Muscle of leg (tissue), 11 donors: ENCODE results near the gene SEC24D. TPM values are rescaled to one million over a fixed set of nuclear protein-coding genes. Genes with fewer than 3 reads are reported as not detected.
"Not testable (repeated sequence)": the region's sequence is repeated elsewhere in the genome, so short reads cannot be mapped to it uniquely, and the experiment has no call there.

ENCODE experiments used
- DNase-seq: peaks from one replicate; pipeline ENCODE4 v3.0.0; 2013
- H3K27ac ChIP-seq: one replicate; pipeline ENCODE4 v1.5.1; 2013; ENCODE audit warnings: mild to moderate bottlenecking, low read length, control low read depth
- H3K27me3 ChIP-seq: one replicate; pipeline ENCODE4 v1.6.1; 2013; ENCODE audit warnings: low read length; ENCODE audit not compliant: control insufficient read depth, insufficient read depth
- H3K36me3 ChIP-seq: one replicate; pipeline ENCODE4 v1.6.1; 2013; ENCODE audit warnings: low read length; ENCODE audit not compliant: control insufficient read depth, insufficient read depth
- H3K4me1 ChIP-seq: one replicate; pipeline ENCODE4 v1.6.1; 2013; ENCODE audit warnings: low read length; ENCODE audit not compliant: control insufficient read depth, insufficient read depth
- H3K4me3 ChIP-seq: one replicate; pipeline ENCODE4 v1.5.1; 2013; ENCODE audit warnings: low read length, control low read depth
- H3K9me3 ChIP-seq: replicated peaks from 2 replicates; pipeline ENCODE4 v1.6.1; 2013; ENCODE audit warnings: low read depth, low read length; ENCODE audit not compliant: control insufficient read depth
- WGBS: methylation state at CpG from one replicate; pipeline ENCODE4 v1.1.5; 2013; ENCODE audit warnings: missing lambda C conversion rate; ENCODE audit not compliant: insufficient coverage; 5-methylcytosine and 5-hydroxymethylcytosine counted together
- polyA plus RNA-seq, 8 donors: library from polyadenylated mRNA; unstranded; fragments of 120-200 nt; gene quantifications; one replicate each; pipeline versions ENCODE4 v1.2.1 to v1.2.3, GENCODE V29; 2013; ENCODE audit warnings: inconsistent platforms in 1 of 8, low replicate concordance in 1 of 8; ENCODE audit not compliant: insufficient read length in 8 of 8, insufficient read depth in 1 of 8
- total RNA-seq: library from RNA; stranded (reverse); fragments of 120-200 nt; gene quantifications from one replicate; pipeline ENCODE4 v1.2.4, GENCODE V29; 2013

The SEC24D gene
- total and polyA plus RNA-seq, 9 donors: 44.3 to 82.5 (median 50.0) TPM

DNA sequence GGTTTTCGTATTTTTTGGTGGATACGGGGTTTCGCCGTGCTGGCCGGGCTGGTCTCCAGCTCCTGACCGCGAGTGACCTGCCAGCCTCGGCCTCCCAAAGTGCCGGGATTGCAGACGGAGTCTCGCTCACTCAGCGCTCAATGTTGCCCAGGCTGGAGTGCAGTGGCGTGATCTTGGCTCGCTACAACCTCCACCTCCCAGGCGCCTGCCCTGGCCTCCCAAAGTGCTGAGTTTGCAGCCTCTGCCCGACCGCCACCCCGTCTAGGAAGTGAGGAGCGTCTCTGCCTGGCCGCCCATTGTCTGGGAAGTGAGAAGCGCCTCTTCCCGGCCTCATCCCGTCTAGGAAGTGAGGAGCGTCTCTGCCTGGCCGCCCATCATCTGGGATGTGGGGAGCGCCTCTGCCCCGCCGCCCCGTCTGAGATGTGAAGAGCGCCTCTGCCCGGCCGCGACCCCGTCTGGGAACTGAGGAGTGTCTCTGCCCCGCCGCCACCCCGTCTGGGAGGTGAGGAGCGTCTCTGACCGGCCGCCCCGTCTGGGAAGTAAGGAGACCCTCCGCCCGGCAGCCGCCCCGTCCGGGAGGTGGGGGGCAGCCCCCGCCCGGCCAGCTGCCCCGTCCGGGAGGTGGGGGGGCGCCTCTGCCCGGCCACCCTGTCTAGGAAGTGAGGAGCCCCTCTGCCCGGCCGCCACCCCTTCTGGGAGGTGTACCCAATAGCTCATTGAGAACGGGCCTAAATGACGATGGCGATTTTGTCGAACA lies 44.1 kb downstream of the SEC24D start:
- not testable (repeated sequence) for H3K27me3 ChIP-seq, H3K9me3 ChIP-seq, H3K27ac ChIP-seq, H3K4me3 ChIP-seq, DNase-seq, H3K4me1 ChIP-seq
- WGBS: 96% methylated on average over 38 of the region's 58 CpGs
- H3K36me3 ChIP-seq: peaks cover 19% of the 10 kb centered on the region

DNA sequence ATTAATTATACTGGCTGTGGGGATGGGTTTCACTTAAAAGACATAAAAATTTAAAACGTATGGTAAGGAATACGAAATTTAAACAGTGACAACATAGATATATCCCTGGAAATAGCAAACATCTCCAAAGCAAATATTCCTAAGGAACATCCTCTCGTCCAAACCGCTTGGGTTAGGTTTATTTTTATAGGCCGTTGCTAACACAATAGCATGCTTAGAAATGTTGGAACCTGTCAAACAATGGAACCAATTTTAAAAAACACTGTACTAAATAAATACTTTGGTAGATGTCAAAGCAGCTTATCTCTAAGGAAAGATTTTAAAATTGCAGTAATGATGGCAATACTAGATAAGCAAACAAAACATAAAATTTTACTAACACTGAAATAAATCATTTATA lies 45.4 kb downstream of the SEC24D start:
- Histone ChIP-seq H3K27ac (no peak overlapping the region), H3K4me3 (no peak overlapping the region), H3K36me3 (peaks cover 11% of the 10 kb centered on the region), H3K27me3 (no peaks in the 10 kb centered on the region), H3K9me3 (no peaks in the 10 kb centered on the region), H3K4me1 (no peaks in the 10 kb centered on the region)
- no CpG with 5 or more reads among the region's 5 CpGs for WGBS
- DNase-seq: no peak

DNA sequence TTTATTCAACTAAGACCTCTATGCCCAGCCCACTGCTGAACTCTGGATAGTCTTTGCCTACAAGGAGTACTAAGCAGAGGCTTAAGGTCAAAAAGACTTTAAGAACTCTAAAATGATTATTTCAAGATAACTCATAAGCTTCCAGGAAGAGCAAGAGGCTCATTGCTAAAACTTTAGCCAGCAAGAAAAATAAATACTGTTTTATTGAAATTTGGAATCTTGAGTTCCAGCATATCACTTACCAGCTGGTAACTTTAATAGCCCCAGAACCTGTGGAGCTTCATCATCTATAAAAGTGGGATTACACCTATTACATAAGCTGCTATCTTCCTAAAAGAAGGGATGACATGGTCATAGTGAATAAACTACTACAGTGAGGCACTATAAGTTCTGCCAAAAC lies 47.0 kb downstream of the SEC24D start:
- Histone ChIP-seq H3K27ac (no peak overlapping the region), H3K36me3 (peaks cover 8% of the 10 kb centered on the region), H3K9me3 (no peaks in the 10 kb centered on the region), H3K27me3 (no peaks in the 10 kb centered on the region), H3K4me1 (no peaks in the 10 kb centered on the region), H3K4me3 (no peak overlapping the region)
- no peak for DNase-seq

DNA sequence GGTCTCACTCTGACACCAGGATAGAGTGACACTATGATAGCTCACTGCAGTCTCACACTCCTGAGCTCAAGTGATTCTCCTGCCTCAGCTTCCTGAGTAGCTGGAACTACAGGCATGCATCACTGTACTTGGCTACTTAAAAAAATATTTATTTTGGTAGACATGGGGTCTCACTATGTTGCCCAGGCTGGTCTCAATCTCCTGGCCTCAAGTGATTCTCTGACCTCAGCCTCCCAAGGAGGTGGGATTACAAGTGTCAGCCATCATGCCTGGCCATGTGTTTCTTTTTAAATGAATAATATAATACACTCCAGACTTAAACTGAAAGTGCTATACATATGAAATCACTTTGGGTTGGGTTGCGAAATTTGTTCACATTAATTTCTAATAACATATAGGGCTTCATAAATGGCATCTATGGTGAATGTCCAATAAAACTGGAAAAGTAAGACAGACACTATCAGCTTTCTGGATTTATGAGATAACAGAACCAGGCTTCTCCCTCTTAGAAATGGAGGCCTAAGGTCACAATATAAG lies 48.0 kb downstream of the SEC24D start:
- WGBS: no CpG with 5 or more reads among the region's 1 CpG
- no peak overlapping the region for H3K27ac ChIP-seq
- no peak overlapping the region for H3K4me3 ChIP-seq
- no peak for DNase-seq
- H3K36me3 ChIP-seq: peaks cover 8% of the 10 kb centered on the region
- no peaks in the 10 kb centered on the region for H3K9me3 ChIP-seq
- no peaks in the 10 kb centered on the region for H3K27me3 ChIP-seq
- H3K4me1 ChIP-seq: no peaks in the 10 kb centered on the region

DNA sequence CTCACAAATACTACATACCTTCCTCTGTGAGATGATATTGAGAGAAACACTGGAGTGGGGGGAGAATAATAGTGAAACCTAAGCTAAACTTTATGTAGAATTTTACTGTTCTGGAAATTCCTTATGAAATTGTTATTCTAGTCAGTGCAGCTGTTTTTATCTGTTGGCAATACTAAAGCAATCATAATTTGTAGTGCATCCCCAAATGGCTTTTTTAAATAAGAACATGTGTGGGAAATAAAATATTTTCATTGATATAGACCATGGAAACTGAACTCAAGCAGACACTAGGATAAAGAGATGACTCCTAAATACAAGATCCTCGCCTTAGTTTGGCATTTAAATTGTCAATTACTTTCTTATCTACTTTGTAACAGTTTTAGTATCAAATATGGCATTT lies 51.1 kb downstream of the SEC24D start:
- DNase-seq: peak; percentile 76
- peaks cover 18% of the 10 kb centered on the region for H3K36me3 ChIP-seq
- WGBS: no CpG with 5 or more reads among the region's 1 CpG
- no peaks in the 10 kb centered on the region for H3K4me1 ChIP-seq
- no peak overlapping the region for H3K27ac ChIP-seq
- no peak overlapping the region for H3K4me3 ChIP-seq
- no peaks in the 10 kb centered on the region for H3K27me3 ChIP-seq
- no peaks in the 10 kb centered on the region for H3K9me3 ChIP-seq

DNA sequence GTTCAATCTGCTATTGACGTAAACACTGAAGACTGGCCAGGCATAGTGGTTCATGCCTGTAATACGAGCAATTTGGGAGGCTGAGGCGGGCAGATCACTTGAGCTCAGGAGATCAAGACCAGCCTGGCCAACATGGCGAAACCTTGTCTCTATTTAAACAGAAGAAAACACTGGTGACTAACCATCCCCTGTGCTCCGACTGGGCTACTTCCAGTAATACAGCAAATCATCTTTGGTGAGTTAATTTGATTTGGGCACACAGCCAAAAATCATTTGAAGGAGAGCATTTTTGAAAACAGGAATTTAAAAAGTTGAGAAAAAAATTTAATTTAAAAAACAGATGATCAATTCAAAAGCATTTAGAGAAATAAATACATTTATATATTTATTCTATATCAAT lies 52.0 kb downstream of the SEC24D start:
- Histone ChIP-seq H3K36me3 (peaks cover 15% of the 10 kb centered on the region), H3K4me3 (no peak overlapping the region), H3K9me3 (no peaks in the 10 kb centered on the region), H3K27ac (no peak overlapping the region), H3K27me3 (no peaks in the 10 kb centered on the region), H3K4me1 (no peaks in the 10 kb centered on the region)
- no CpG with 5 or more reads among the region's 5 CpGs for WGBS
- DNase-seq: peak; percentile 51

DNA sequence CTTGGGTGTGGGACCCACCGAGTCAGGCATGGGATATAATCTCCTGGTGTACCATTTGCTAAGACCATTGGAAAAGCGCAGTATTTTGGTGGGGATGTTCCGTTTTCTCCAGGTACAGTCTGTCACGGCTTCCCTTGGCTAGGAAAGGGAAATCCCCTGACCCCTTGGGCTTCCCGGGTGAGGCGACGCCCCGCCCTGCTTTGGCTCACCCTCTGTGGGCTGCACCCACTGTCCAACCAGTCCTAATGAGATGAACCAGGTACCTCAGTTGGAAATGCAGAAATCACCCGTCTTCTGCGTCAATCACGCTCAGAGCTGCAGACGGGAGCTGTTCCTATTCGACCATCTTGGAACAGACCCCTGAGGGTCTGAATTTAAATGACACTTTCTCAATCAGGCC lies 53.0 kb downstream of the SEC24D start:
- H3K36me3 ChIP-seq: peaks cover 15% of the 10 kb centered on the region
- not testable (repeated sequence) for H3K9me3 ChIP-seq, H3K27me3 ChIP-seq, DNase-seq, H3K4me3 ChIP-seq, H3K4me1 ChIP-seq, H3K27ac ChIP-seq
- WGBS: over 99% methylated on average over 10 of the region's 13 CpGs

DNA sequence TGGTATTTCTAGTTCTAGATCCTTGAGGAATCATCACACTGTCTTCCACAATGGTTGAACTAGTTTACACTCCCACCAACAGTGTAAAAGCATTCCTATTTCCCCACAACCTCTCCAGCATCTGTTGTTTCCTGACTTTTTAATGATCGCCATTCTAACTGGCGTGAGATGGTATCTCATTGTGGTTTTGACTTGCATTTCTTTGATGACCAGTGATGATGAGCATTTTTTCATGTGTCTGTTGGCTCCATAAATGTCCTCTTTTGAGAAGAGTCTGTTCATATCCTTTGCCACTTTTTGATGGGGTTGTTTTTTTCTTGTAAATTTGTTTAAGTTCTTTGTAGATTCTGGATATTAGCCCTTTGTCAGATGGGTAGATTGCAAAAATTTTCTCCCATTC lies 58.3 kb downstream of the SEC24D start:
- H3K27ac ChIP-seq, H3K4me3 ChIP-seq, DNase-seq, H3K4me1 ChIP-seq, H3K9me3 ChIP-seq, H3K36me3 ChIP-seq, H3K27me3 ChIP-seq: not testable (repeated sequence)
- no CpG with 5 or more reads among the region's 2 CpGs for WGBS

DNA sequence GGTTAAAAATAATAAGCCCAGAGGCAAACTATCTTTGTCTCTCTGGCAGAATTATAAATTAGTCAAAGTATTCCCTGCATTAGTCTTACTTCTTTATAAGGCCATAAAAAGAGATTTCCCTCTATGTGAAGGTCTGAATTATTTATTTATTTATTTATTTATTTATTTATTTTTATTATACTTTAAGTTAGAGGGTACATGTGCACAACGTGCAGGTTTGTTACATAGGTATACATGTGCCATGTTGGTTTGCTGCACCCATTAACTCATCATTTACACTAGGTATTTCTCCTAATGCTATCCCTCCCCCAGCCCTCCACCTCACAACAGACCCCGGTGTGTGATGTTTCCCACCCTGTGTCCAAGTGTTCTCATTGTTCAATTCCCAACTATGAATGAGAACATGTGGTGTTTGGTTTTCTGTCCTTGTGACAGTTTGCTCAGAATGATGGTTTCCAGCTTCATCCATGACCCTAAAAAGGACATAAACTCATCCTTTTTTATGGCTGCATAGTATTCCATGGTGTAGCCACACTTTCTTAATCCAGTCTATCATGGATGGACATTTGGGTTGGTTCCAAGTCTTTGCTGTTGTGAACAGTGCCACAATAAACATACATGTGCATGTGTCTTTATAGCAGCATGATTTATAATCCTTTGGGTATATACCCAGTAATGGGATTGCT lies 58.8 kb downstream of the SEC24D start:
- WGBS: no CpG with 5 or more reads among the region's 2 CpGs
- H3K4me1 ChIP-seq, H3K27ac ChIP-seq: not testable (repeated sequence)

DNA sequence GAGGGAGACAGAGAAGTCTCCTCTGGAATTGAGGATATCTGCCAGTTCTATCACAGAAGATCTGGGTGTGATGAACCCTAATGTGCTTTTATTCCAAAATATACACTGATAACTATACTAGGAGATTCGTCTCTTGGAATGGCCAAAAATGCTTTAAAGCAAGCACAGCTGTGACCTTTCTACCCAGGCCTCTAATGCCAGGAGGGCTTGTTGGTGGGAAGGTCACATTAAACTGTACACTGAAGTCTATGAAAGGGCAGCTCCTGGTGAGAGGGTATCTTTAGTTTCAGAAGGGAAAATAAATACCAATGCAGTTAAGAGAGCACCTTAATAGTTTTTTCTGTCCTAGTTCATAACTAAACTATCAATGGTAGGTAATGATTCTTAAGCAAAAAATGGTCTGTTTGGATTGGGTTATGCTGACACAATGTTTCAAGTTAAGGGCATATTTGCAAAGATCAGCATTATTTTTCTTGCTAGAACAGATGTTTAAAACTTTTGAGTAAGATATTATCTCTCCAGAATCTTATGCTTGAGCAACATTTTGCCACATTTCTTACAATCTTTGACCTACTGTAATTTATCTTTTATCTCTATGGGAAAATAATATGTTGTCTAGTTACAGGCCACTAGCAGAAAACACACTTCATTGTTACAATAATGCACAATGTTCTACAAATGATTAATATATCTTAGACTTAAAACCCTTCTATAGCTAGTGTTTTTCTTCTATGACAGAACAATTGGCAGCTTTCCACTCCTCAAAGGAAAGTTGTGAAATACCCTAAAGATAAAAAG lies 59.6 kb downstream of the SEC24D start:
- no CpG with 5 or more reads among the region's 1 CpG for WGBS
- peaks cover 6% of the 10 kb centered on the region for H3K4me1 ChIP-seq
- no peaks in the 10 kb centered on the region for H3K27me3 ChIP-seq
- no peaks in the 10 kb centered on the region for H3K36me3 ChIP-seq
- H3K4me3 ChIP-seq: no peak overlapping the region
- H3K9me3 ChIP-seq: no peaks in the 10 kb centered on the region
- no peak overlapping the region for H3K27ac ChIP-seq
- DNase-seq: no peak

More for the DNA sequence above, 58.8 kb downstream of the SEC24D start:
- H3K27me3 ChIP-seq, H3K4me3 ChIP-seq, H3K36me3 ChIP-seq, DNase-seq, H3K9me3 ChIP-seq: not testable (repeated sequence)
